Transverse colon (tissue), 4 donors: ENCODE measurements around the gene GRIP1. TPM values are rescaled to one million over a fixed set of nuclear protein-coding genes. Genes with fewer than 3 reads are reported as not detected.
A peak's percentile ranks its signal among the peaks of the same experiment; 100 is the strongest.
"Not testable (repeated sequence)": the region's sequence is repeated elsewhere in the genome, so short reads cannot be mapped to it uniquely, and the experiment has no call there.

Experiments
- DNase-seq: peaks from one replicate; pipeline ENCODE4 v3.0.0-alpha.2; 2019
- H3K27ac ChIP-seq, 4 donors: fragments of 200-600 bp; sonication (generic); 2 replicates each; pipeline ENCODE4 v1.5.1; 2016 to 2018; ENCODE audit warnings: inconsistent platforms in 4 of 4
- H3K27me3 ChIP-seq: fragments of 200-600 bp; sonication (generic); 2 replicates; pipeline ENCODE4 v1.5.1; 2017; ENCODE audit warnings: inconsistent platforms
- H3K36me3 ChIP-seq, 4 donors: fragments of 200-600 bp; sonication (generic); 2 replicates each; pipeline ENCODE4 v1.5.1; 2017 to 2019; ENCODE audit warnings: inconsistent platforms in 4 of 4
- H3K4me1 ChIP-seq, 4 donors: fragments of 200-600 bp; sonication (generic); 2 replicates each; pipeline ENCODE4 v1.5.1; 2017 to 2020; ENCODE audit warnings: inconsistent platforms in 4 of 4
- H3K4me3 ChIP-seq, 4 donors: fragments of 200-600 bp; sonication (generic); 1 replicate in 1 of 4; 2 replicates in 3 of 4; pipeline versions ENCODE4 v1.5.1 to v1.6.1; 2017 to 2019; ENCODE audit warnings: inconsistent platforms in 4 of 4
- H3K9me3 ChIP-seq, 2 donors: fragments of 200-600 bp; sonication (generic); 2 replicates each; pipeline ENCODE4 v1.5.1; 2017 to 2019; ENCODE audit warnings: inconsistent platforms in 2 of 2
- CTCF ChIP-seq, 5 experiments: fragments of 200-600 bp in 3 of 5; fragments of 450-650 bp in 2 of 5; sonication (generic) in 3 of 5; IDR thresholded peaks; 1 replicate in 2 of 5; 2 replicates in 3 of 5; pipeline ENCODE4 v1.5.1; 2016 to 2017; ENCODE audit warnings: antibody characterized with exemption in 5 of 5, inconsistent platforms in 3 of 5, mild to moderate bottlenecking in 2 of 5, moderate library complexity in 1 of 5
- EP300 ChIP-seq: sonication (generic); formaldehyde crosslinking; IDR thresholded peaks from one replicate; pipeline ENCODE4 v1.6.1; 2017; ENCODE audit warnings: antibody characterized with exemption, low read depth
- POLR2A ChIP-seq: fragments of 450-650 bp; IDR thresholded peaks from one replicate; pipeline ENCODE4 v1.6.1; 2016; ENCODE audit warnings: antibody characterized with exemption, mild to moderate bottlenecking, moderate library complexity
- POLR2AphosphoS5 ChIP-seq, 3 donors: sonication (generic); formaldehyde crosslinking; IDR thresholded peaks; one replicate each; pipeline ENCODE4 v1.6.1; 2016; ENCODE audit warnings: antibody characterized with exemption in 3 of 3
- WGBS, 2 donors: methylation state at CpG; one replicate each; pipeline ENCODE4 v1.1.5; 2018; ENCODE audit warnings: low coverage in 1 of 2; 5-methylcytosine and 5-hydroxymethylcytosine counted together
- in situ Hi-C, 4 donors: fragments of 200-750 bp; cut with MboI; loops; one replicate each; pipeline versions ENCODE4 v1.15.0 to v1.15.1; 2017; ENCODE audit warnings: low sequenced_read_pairs in 3 of 4, low pct_ligation_motif_present in 1 of 4, low pct_unique_long_range_greater_than_20kb in 1 of 4
- intact Hi-C: fragments of 100-400 bp; cut with DNase I; formaldehyde crosslinking; loops from one replicate; pipeline ENCODE4 v1.15.1; 2023; ENCODE audit warnings: low total_unique reads
- total RNA-seq, 4 donors: library from RNA; depleted of rRNA; stranded (reverse); fragments of >200 nt; gene quantifications; one replicate each; pipeline ENCODE4 v1.1.0, GENCODE V29; 2016

Gene GRIP1
- total RNA-seq, 4 donors from 2014 or later: 4.4 to 9.0 (median 8.2) TPM

- in situ Hi-C loops: no loop called here
- TF ChIP-seq CTCF (IDR thresholded peaks at IDR 0.05): no peak
- no peak for TF ChIP-seq EP300
- TF ChIP-seq POLR2A: no peak
- no peak for TF ChIP-seq POLR2AphosphoS5 (IDR thresholded peaks at IDR 0.05)
These were observed 369.3 kb downstream of the GRIP1 start for GRCh38 chr12:66309606-66310005.

GRCh38 chr12:66304296-66304900 lies 374.5 kb downstream of the GRIP1 start:
- in situ Hi-C loops (no loop called here), intact Hi-C loops (no loop called here)
- Histone ChIP-seq H3K27me3 (no peaks in the 10 kb centered on the region), H3K36me3 (peaks cover 0 to 5% (median 0%) of the 10 kb centered on the region in 4 donors), H3K4me1 (peaks cover 7 to 28% (median 11%) of the 10 kb centered on the region in 4 donors), H3K9me3 (no peaks in the 10 kb centered on the region), H3K4me3 (peak overlapping the region in 1 of 4 donors; percentile 73), H3K27ac (peak overlapping the region in 2 of 4 donors; percentile 88 to 94)
- DNase-seq: no peak
- 32 to 49% methylated on average over 6 of the region's 6 CpGs for WGBS, 2 donors
- no peak for TF ChIP-seq EP300
- TF ChIP-seq POLR2A: no peak
- no peak for TF ChIP-seq CTCF (IDR thresholded peaks at IDR 0.05)
- TF ChIP-seq POLR2AphosphoS5 (IDR thresholded peaks at IDR 0.05): no peak

More at GRCh38 chr12:66309606-66310005, 369.3 kb downstream of the GRIP1 start:
- intact Hi-C loops: no loop called here
- H3K36me3 ChIP-seq: peaks cover 0 to 16% (median 2%) of the 10 kb centered on the region in 4 donors
- H3K9me3 ChIP-seq: no peaks in the 10 kb centered on the region
- DNase-seq: no peak
- H3K27ac ChIP-seq: no peak overlapping the region
- H3K4me1 ChIP-seq: peaks cover 0 to 6% (median 2%) of the 10 kb centered on the region in 4 donors
- H3K27me3 ChIP-seq: no peaks in the 10 kb centered on the region
- no peak overlapping the region for H3K4me3 ChIP-seq
- 100% methylated on average over 1 of the region's 1 CpG for WGBS, 2 donors

- peak in 2 of 3 donors; percentile 13 to 53 for TF ChIP-seq POLR2AphosphoS5 (IDR thresholded peaks at IDR 0.05)
- peak; percentile 37 for TF ChIP-seq POLR2A
- intact Hi-C loops: not testable (repeated sequence)
These were observed 375.5 kb downstream of the GRIP1 start for GRCh38 chr12:66303316-66303804.

GRCh38 chr12:66302827-66303169 lies 376.1 kb downstream of the GRIP1 start:
- H3K4me3 ChIP-seq: peak overlapping the region; percentile 62 to 85 (median 68)
- in situ Hi-C loops: no loop called here
- H3K36me3 ChIP-seq: no peaks in the 10 kb centered on the region
- intact Hi-C loops: no loop called here
- H3K4me1 ChIP-seq: peaks cover 7 to 28% (median 11%) of the 10 kb centered on the region in 4 donors
- H3K27me3 ChIP-seq: no peaks in the 10 kb centered on the region
- H3K9me3 ChIP-seq: no peaks in the 10 kb centered on the region
- peak overlapping the region; percentile 86 to 94 (median 89) for H3K27ac ChIP-seq
- DNase-seq: no peak
- WGBS, 2 donors: 6 to 12% methylated on average over 5 to 6 of the region's 6 CpGs
- no peak for TF ChIP-seq POLR2AphosphoS5 (IDR thresholded peaks at IDR 0.05)
- no peak for TF ChIP-seq POLR2A

More at GRCh38 chr12:66303316-66303804, 375.5 kb downstream of the GRIP1 start:
- H3K27ac ChIP-seq: peak overlapping the region; percentile 86 to 94 (median 89)
- H3K9me3 ChIP-seq, H3K36me3 ChIP-seq, H3K27me3 ChIP-seq, in situ Hi-C loops: not testable (repeated sequence)
- peak; percentile 10 for DNase-seq
- peak overlapping the region in 3 of 4 donors; percentile 62 to 73 (median 63) for H3K4me3 ChIP-seq
- H3K4me1 ChIP-seq: peaks cover 7 to 28% (median 11%) of the 10 kb centered on the region in 4 donors
- 34 to 35% methylated on average over 4 to 14 of the region's 14 CpGs for WGBS, 2 donors

- Histone ChIP-seq H3K36me3 (no peaks in the 10 kb centered on the region), H3K27me3 (no peaks in the 10 kb centered on the region), H3K4me1 (peaks cover 7 to 28% (median 11%) of the 10 kb centered on the region in 4 donors), H3K4me3 (peak within 1 kb of the TSS; percentile 62 to 85 (median 68)), H3K9me3 (no peaks in the 10 kb centered on the region), H3K27ac (peak within 1 kb of the TSS; percentile 86 to 94 (median 89))
- 0 to 1% methylated on average over 2 to 44 of the region's 45 CpGs for WGBS, 2 donors
- TF ChIP-seq EP300 (peak; percentile 60), CTCF (IDR thresholded peaks at IDR 0.05) (no peak), POLR2A (peak; percentile 87), POLR2AphosphoS5 (IDR thresholded peaks at IDR 0.05) (peak; percentile 88 to 91 (median 90))
- in situ Hi-C loops (no loop called here), intact Hi-C loops (no loop called here)
- DNase-seq: peak; percentile 100
These were observed 376.7 kb downstream of the GRIP1 start, which contains the start of gene HELB for GRCh38 chr12:66301944-66302826. Gene HELB (plus strand): TSS chr12:66302493. CDS start chr12:66302604, 111 bp downstream.
